Measurements from ENCODE around the gene DNMT3A. TPM values are rescaled to one million over a fixed set of nuclear protein-coding genes. Genes with fewer than 3 reads are reported as not detected.

Gene DNMT3A
- total RNA-seq, 4 donors from 2014 or later = 11.3 to 29.5 (median 16.9) TPM

- Histone ChIP-seq H3K27me3 (no peaks in the 10 kb centered on the region), H3K4me1 (peaks cover 62 to 81% (median 79%) of the 10 kb centered on the region in 4 donors), H3K36me3 (no peaks in the 10 kb centered on the region), H3K9me3 (no peaks in the 10 kb centered on the region), H3K4me3 (no peak overlapping the region), H3K27ac (replicated peaks in 1 of 4) (peak overlapping the region; percentile 86 to 90 (median 88))
- no peak for DNase-seq (ENCODE audit: extremely low spot score)
- 82% methylated on average over 7 of the region's 7 CpGs for WGBS
- intact Hi-C loops (cut with DNase I) = no loop called here
- TF ChIP-seq POLR2AphosphoS5 (IDR thresholded peaks at IDR 0.05) = no peak
- no peak for TF ChIP-seq POLR2A (IDR thresholded peaks at IDR 0.05; ENCODE audit: low read depth)
- TF ChIP-seq CTCF (IDR thresholded peaks at IDR 0.05) = no peak
- TF ChIP-seq EP300 (IDR thresholded peaks at IDR 0.05) = no peak
Measured at GRCh38 chr2:25337891-25338290, 3.8 kb downstream of the DNMT3A start.

- Histone ChIP-seq H3K27ac (replicated peaks in 1 of 4) (peak overlapping the region; percentile 7 to 90 (median 88)), H3K36me3 (no peaks in the 10 kb centered on the region), H3K4me3 (no peak overlapping the region), H3K27me3 (no peaks in the 10 kb centered on the region), H3K4me1 (peaks cover 63 to 82% (median 80%) of the 10 kb centered on the region in 4 donors), H3K9me3 (no peaks in the 10 kb centered on the region)
- TF ChIP-seq CTCF (IDR thresholded peaks at IDR 0.05) = no peak
- TF ChIP-seq POLR2AphosphoS5 (IDR thresholded peaks at IDR 0.05) = no peak
- no peak for TF ChIP-seq POLR2A (IDR thresholded peaks at IDR 0.05; ENCODE audit: low read depth)
- no peak for TF ChIP-seq EP300 (IDR thresholded peaks at IDR 0.05)
- intact Hi-C loops (cut with DNase I) = no loop called here
- WGBS = 61% methylated on average over 10 of the region's 10 CpGs
- DNase-seq (ENCODE audit: extremely low spot score) = no peak
Measured at GRCh38 chr2:25337276-25337675, 4.4 kb downstream of the DNMT3A start.

- peaks cover 70 to 91% (median 87%) of the 10 kb centered on the region in 4 donors for H3K4me1 ChIP-seq
- H3K27ac ChIP-seq (replicated peaks in 1 of 4) = peak overlapping the region; percentile 15 to 89 (median 24)
Measured at GRCh38 chr2:25336383-25336841, 5.3 kb downstream of the DNMT3A start.

GRCh38 chr2:25335971-25336370 is 5.8 kb downstream of the DNMT3A start:
- Histone ChIP-seq H3K9me3 (no peaks in the 10 kb centered on the region), H3K4me3 (no peak overlapping the region), H3K36me3 (no peaks in the 10 kb centered on the region), H3K4me1 (peaks cover 70 to 95% (median 91%) of the 10 kb centered on the region in 4 donors), H3K27me3 (no peaks in the 10 kb centered on the region), H3K27ac (replicated peaks in 1 of 4) (peak overlapping the region; percentile 0 to 89 (median 24))
- no peak for TF ChIP-seq POLR2AphosphoS5 (IDR thresholded peaks at IDR 0.05)
- TF ChIP-seq EP300 (IDR thresholded peaks at IDR 0.05) = no peak
- TF ChIP-seq CTCF (IDR thresholded peaks at IDR 0.05) = no peak
- no peak for TF ChIP-seq POLR2A (IDR thresholded peaks at IDR 0.05; ENCODE audit: low read depth)
- 43% methylated on average over 1 of the region's 6 CpGs for WGBS
- DNase-seq (ENCODE audit: extremely low spot score) = no peak
- intact Hi-C loops (cut with DNase I) = no loop called here

More at GRCh38 chr2:25336383-25336841, 5.3 kb downstream of the DNMT3A start:
- H3K27me3 ChIP-seq = no peaks in the 10 kb centered on the region
- no peaks in the 10 kb centered on the region for H3K36me3 ChIP-seq
- 73% methylated on average over 8 of the region's 10 CpGs for WGBS
- DNase-seq (ENCODE audit: extremely low spot score) = no peak
- intact Hi-C loops (cut with DNase I) = no loop called here
- no peaks in the 10 kb centered on the region for H3K9me3 ChIP-seq
- H3K4me3 ChIP-seq = no peak overlapping the region
- TF ChIP-seq POLR2A (IDR thresholded peaks at IDR 0.05; ENCODE audit: low read depth) = no peak
- no peak for TF ChIP-seq POLR2AphosphoS5 (IDR thresholded peaks at IDR 0.05)
- TF ChIP-seq CTCF (IDR thresholded peaks at IDR 0.05) = no peak
- no peak for TF ChIP-seq EP300 (IDR thresholded peaks at IDR 0.05)

- no peak for TF ChIP-seq POLR2AphosphoS5 (IDR thresholded peaks at IDR 0.05)
- no peak for TF ChIP-seq POLR2A (IDR thresholded peaks at IDR 0.05; ENCODE audit: low read depth)
- TF ChIP-seq EP300 (IDR thresholded peaks at IDR 0.05) = no peak
- no peak for TF ChIP-seq CTCF (IDR thresholded peaks at IDR 0.05)
- Histone ChIP-seq H3K36me3 (no peaks in the 10 kb centered on the region), H3K27ac (replicated peaks in 1 of 4) (peak overlapping the region in 2 of 4 donors; percentile 0 to 15), H3K9me3 (no peaks in the 10 kb centered on the region), H3K4me3 (no peak overlapping the region), H3K4me1 (peaks cover 66 to 98% (median 94%) of the 10 kb centered on the region in 4 donors), H3K27me3 (no peaks in the 10 kb centered on the region)
- WGBS = 75% methylated on average over 6 of the region's 8 CpGs
- intact Hi-C loops (cut with DNase I) = no loop called here
- DNase-seq (ENCODE audit: extremely low spot score) = no peak
Measured at GRCh38 chr2:25335204-25335603, 6.5 kb downstream of the DNMT3A start.
